Fibroblast of mammary gland (primary cell): ENCODE data around the gene MFRP.

ENCODE experiments used
- DNase-seq: peaks from one replicate; pipeline ENCODE4 v3.0.0-alpha.2; 2010; ENCODE audit warnings: low read depth
- H3K4me3 ChIP-seq: 2 replicates; pipeline ENCODE4 v1.5.1; 2011; ENCODE audit warnings: low read depth, mild to moderate bottlenecking, low read length, moderate library complexity; ENCODE audit not compliant: control insufficient read depth
- TF ChIP-seq, protein P1 (sequence below): conservative IDR thresholded peaks from 2 replicates; pipeline ENCODE4 v1.5.1; 2011; ENCODE audit warnings: low read depth, low read length, inconsistent platforms; ENCODE audit not compliant: control insufficient read depth, insufficient read depth

Gene MFRP

GRCh38 chr11:119337581-119338317, 8.8 kb downstream of the MFRP start:
- no peak overlapping the region for H3K4me3 ChIP-seq
- peak; percentile 48 for DNase-seq
- TF ChIP-seq, protein P1, sequence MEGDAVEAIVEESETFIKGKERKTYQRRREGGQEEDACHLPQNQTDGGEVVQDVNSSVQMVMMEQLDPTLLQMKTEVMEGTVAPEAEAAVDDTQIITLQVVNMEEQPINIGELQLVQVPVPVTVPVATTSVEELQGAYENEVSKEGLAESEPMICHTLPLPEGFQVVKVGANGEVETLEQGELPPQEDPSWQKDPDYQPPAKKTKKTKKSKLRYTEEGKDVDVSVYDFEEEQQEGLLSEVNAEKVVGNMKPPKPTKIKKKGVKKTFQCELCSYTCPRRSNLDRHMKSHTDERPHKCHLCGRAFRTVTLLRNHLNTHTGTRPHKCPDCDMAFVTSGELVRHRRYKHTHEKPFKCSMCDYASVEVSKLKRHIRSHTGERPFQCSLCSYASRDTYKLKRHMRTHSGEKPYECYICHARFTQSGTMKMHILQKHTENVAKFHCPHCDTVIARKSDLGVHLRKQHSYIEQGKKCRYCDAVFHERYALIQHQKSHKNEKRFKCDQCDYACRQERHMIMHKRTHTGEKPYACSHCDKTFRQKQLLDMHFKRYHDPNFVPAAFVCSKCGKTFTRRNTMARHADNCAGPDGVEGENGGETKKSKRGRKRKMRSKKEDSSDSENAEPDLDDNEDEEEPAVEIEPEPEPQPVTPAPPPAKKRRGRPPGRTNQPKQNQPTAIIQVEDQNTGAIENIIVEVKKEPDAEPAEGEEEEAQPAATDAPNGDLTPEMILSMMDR, result no peak

DNA sequence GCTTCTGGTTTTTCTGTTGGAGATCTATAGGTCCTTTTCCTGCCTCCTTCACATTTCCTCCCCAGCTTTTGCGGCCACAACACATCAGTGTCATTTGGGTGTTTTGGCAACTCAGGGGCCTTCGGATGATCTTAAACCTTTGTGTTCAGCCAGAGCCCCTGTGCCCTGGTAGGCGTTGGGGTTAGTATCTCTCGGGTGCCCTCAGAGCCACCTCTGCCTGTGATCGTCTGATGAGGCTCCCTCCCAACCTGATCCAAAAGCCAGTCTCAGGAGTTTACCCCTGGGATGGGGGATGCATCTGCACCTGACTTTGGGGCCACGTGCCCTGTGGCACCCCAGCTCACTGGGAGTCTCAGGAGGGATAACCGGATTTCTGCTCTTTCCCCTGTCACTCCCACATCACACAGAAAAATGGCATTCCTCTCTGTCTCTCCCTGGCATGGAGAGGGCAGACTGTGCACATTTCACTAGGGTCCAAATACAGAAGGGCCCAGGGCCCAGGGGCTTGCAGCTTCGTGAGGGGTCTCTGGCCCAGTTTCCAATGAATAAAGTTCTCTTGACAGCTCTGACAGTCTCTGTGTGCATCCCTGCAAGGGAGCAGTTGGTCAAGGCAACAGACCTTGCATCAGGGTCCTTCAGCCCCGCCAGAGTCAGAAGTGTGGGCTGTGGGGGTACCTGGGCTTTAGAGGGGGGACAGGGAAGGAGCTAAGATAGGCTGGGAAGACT, 9.6 kb downstream of the MFRP start:
- no peak for DNase-seq
- TF ChIP-seq, protein P1, result no peak
- H3K4me3 ChIP-seq, result no peak overlapping the region

DNA sequence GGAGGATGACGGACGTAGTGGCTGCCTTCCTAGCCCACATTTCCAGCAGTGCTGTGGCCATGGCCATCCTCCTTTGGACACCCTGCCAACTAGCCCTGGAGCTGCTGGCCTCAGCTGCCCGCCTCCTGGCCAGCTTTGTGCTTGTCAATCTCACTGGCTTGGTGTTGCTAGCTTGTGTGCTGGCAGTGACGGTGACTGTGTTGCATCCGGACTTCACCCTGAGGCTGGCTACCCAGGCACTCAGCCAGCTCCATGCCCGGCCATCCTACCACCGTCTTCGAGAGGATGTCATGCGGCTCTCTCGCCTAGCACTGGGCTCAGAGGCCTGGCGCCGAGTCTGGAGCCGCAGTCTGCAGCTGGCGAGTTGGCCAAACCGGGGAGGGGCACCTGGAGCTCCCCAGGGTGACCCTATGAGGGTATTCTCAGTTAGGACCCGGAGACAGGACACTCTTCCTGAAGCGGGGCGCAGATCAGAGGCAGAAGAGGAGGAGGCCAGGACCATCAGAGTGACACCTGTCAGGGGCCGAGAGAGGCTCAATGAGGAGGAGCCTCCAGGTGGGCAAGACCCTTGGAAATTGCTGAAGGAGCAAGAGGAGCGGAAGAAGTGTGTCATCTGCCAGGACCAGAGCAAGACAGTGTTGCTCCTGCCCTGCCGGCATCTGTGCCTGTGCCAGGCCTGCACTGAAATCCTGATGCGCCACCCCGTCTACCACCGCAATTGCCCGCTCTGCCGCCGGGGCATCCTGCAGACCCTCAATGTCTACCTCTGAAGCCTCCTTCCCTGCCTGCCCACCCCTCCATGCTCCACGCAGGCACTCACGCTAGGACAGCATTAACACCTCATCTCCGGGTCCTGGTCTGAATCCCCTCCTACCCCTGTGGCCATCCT, 10.6 kb downstream of the MFRP start:
- TF ChIP-seq, protein P1, result no peak
- DNase-seq, result no peak
- H3K4me3 ChIP-seq, result no peak overlapping the region

DNA sequence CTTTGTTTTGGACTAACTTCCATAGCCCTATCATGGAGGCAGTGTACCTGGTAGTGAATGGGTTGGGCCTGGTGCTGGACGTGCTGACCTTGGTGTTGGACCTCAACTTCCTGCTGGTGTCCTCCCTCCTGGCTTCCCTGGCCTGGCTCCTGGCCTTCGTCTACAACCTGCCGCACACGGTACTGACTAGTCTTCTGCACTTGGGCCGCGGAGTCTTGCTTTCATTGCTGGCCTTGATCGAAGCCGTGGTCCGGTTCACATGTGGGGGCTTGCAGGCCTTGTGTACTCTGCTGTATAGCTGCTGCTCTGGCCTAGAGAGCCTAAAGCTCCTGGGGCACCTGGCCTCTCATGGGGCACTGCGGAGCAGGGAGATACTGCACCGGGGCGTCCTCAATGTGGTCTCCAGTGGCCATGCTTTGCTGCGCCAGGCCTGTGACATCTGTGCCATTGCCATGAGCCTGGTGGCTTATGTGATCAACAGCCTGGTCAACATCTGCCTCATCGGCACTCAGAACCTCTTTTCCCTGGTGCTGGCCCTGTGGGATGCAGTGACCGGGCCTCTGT, 11.3 kb downstream of the MFRP start:
- TF ChIP-seq, protein P1, result no peak
- peak overlapping the region; percentile 89 for H3K4me3 ChIP-seq
- DNase-seq, result no peak

DNA sequence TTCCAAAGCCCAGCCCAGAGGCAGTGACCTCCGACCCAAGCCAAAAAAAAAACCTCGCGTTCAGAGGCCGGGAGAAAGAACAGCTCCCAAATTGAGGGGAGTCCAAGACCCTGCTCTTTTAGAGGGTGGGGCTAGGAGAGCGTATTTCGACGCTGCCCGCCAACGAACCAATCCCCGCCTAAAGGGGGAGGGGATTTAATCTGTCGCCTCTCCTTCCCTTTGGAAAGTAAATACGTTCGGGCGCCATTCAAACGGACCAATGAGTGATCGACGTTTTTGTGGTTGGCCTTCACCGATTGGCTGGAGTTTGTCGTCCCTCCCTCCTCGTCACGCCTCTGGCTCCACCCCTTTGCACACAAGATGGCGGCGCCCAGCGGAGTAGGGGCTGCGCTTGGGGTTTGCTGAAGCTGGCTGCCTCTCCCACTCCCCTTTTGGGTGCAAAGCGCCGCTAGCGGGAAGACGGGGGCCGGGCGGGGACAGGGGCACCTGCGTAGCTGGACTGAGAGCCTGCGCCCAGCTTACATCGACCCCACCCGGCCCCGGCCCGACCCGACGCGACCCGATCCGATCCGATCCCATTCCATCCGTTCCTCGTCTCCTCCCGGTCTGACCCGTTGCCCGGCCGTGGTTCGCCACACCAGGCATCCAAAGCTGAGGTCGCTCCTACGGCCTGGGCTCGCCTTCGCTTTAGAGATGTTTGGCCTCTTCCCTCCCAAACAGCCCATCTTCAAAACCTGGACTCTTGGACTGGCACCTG, 12.2 kb downstream of the MFRP start, which contains the start of gene RNF26:
TSS of gene RNF26 (plus strand) at position 354 of the 757 bp plus-strand sequence. CDS start 596 bp downstream, outside the sequence.
- TF ChIP-seq, protein P1, result no peak
- H3K4me3 ChIP-seq, result peak within 1 kb of the TSS; percentile 89

More for the DNA sequence above, 12.2 kb downstream of the MFRP start, which contains the start of gene RNF26:
- peak; percentile 98 for DNase-seq
